IMR-90 (cell line): ENCODE measurements around the gene LGI1. TPM values are rescaled to one million over a fixed set of nuclear protein-coding genes. Genes with fewer than 3 reads are reported as not detected.

Experiments used
- ATAC-seq: fragments of 200-7000 bp; cut with Tn5 transposase; 2 replicates; pipeline ENCODE4 v1.9.1; 2020; ENCODE audit warnings: low read depth, mild to moderate bottlenecking, moderate library complexity
- BruUV-seq: library from RNA; stranded (reverse); fragments of 400-500 nt; replicated peaks from 2 replicates; lab custom pipeline; 2021; lab: Mats Ljungman, UMichigan
- CTCF ChIA-PET: fragments of 300-600 bp; formaldehyde crosslinking; extraction: SDS; loops from one replicate; lab custom pipeline; 2021; ENCODE audit warnings: antibody characterized with exemption; lab: Yijun Ruan, JAX
- POLR2A ChIA-PET: fragments of 300-600 bp; sonication (Branson Sonifier 250); formaldehyde crosslinking; loops from one replicate; lab custom pipeline; 2022; ENCODE audit warnings: antibody characterized with exemption; ENCODE audit not compliant: unreplicated experiment; lab: Charles Lee
- DNase-seq: peaks from one replicate; pipeline ENCODE4 v3.0.0; 2013
- H2AFZ ChIP-seq: replicated peaks from 2 replicates; pipeline ENCODE3; 2013; ENCODE audit warnings: low read length, mild to moderate bottlenecking; ENCODE audit not compliant: poor library complexity
- H2AK5ac ChIP-seq: 2 replicates; pipeline ENCODE4 v1.6.1; 2013; ENCODE audit warnings: low read depth, low read length, inconsistent platforms
- H2AK9ac ChIP-seq: replicated peaks from 2 replicates; pipeline ENCODE3; 2013; ENCODE audit warnings: mild to moderate bottlenecking, low read depth, low read length, moderate library complexity; ENCODE audit not compliant: poor library complexity
- H2BK120ac ChIP-seq: 2 replicates; pipeline ENCODE4 v1.6.1; 2013; ENCODE audit warnings: low read depth, low read length, inconsistent platforms
- H2BK15ac ChIP-seq: 3 replicates; pipeline ENCODE4 v1.6.1; 2013; ENCODE audit warnings: low read depth, low read length, inconsistent platforms
- H2BK20ac ChIP-seq: 2 replicates; pipeline ENCODE4 v1.6.1; 2013; ENCODE audit warnings: low read depth, mild to moderate bottlenecking, inconsistent platforms, low read length, moderate library complexity
- H2BK5ac ChIP-seq: 2 replicates; pipeline ENCODE4 v1.6.1; 2013; ENCODE audit warnings: mild to moderate bottlenecking, low read depth, low read length, inconsistent platforms; ENCODE audit not compliant: poor library complexity, severe bottlenecking
- H3K14ac ChIP-seq: replicated peaks from 2 replicates; pipeline ENCODE4 v1.6.1; 2013; ENCODE audit warnings: low read depth, low read length, inconsistent platforms
- H3K18ac ChIP-seq: 2 replicates; pipeline ENCODE4 v1.6.1; 2013; ENCODE audit warnings: low read depth, low read length, control low read depth
- H3K23ac ChIP-seq: 2 replicates; pipeline ENCODE4 v1.6.1; 2013; ENCODE audit warnings: low read depth, low read length, inconsistent platforms
- H3K27ac ChIP-seq: 2 replicates; pipeline ENCODE4 v1.5.1; 2013; ENCODE audit warnings: mild to moderate bottlenecking, control low read depth, low read length; ENCODE audit not compliant: insufficient read depth
- H3K27me3 ChIP-seq: 2 replicates; pipeline ENCODE4 v1.6.1; 2013; ENCODE audit warnings: low read length; ENCODE audit not compliant: control insufficient read depth, insufficient read depth
- H3K36me3 ChIP-seq: 2 replicates; pipeline ENCODE4 v1.6.1; 2013; ENCODE audit warnings: low read length, mixed read lengths; ENCODE audit not compliant: control insufficient read depth, insufficient read depth
- H3K4ac ChIP-seq: 2 replicates; pipeline ENCODE4 v1.6.1; 2013; ENCODE audit warnings: low read depth, low read length, inconsistent platforms
- H3K4me1 ChIP-seq: 2 replicates; pipeline ENCODE4 v1.6.1; 2013; ENCODE audit warnings: low read length, mixed read lengths; ENCODE audit not compliant: control insufficient read depth, insufficient read depth
- H3K4me2 ChIP-seq: 2 replicates; pipeline ENCODE4 v1.6.1; 2013; ENCODE audit warnings: low read depth, mild to moderate bottlenecking, control low read depth, low read length, moderate library complexity
- H3K4me3 ChIP-seq: 2 replicates; pipeline ENCODE4 v1.5.1; 2013; ENCODE audit warnings: low read depth, mild to moderate bottlenecking, control low read depth, low read length, moderate library complexity; ENCODE audit not compliant: insufficient read depth
- H3K56ac ChIP-seq: 2 replicates; pipeline ENCODE4 v1.6.1; 2013; ENCODE audit warnings: low read length, inconsistent platforms; ENCODE audit not compliant: insufficient read depth; ENCODE audit errors: extremely low read depth
- H3K79me1 ChIP-seq, 2 experiments: 2 replicates each; pipeline ENCODE4 v1.6.1; 2013; ENCODE audit warnings: low read length in 2 of 2, inconsistent platforms in 1 of 2, low read depth in 1 of 2
- H3K9ac ChIP-seq: 2 replicates; pipeline ENCODE4 v1.6.1; 2013; ENCODE audit warnings: low read depth, low read length, control low read depth
- H3K9me1 ChIP-seq: 2 replicates; pipeline ENCODE4 v1.6.1; 2013; ENCODE audit warnings: low read length, inconsistent platforms; ENCODE audit not compliant: insufficient read depth
- H3K9me3 ChIP-seq: 2 replicates; pipeline ENCODE4 v1.6.1; 2013; ENCODE audit warnings: low read length; ENCODE audit not compliant: control insufficient read depth, insufficient read depth
- H4K20me1 ChIP-seq: 2 replicates; pipeline ENCODE4 v1.6.1; 2013; ENCODE audit warnings: low read length, inconsistent platforms; ENCODE audit not compliant: insufficient read depth
- H4K5ac ChIP-seq: 2 replicates; pipeline ENCODE4 v1.6.1; 2013; ENCODE audit warnings: mild to moderate bottlenecking, low read depth, low read length, control low read depth
- H4K8ac ChIP-seq, 2 experiments: 2 replicates each; pipeline ENCODE4 v1.6.1; 2013; ENCODE audit warnings: low read depth in 2 of 2, low read length in 2 of 2, control low read depth in 1 of 2, inconsistent platforms in 1 of 2
- H4K91ac ChIP-seq: 2 replicates; pipeline ENCODE4 v1.6.1; 2013; ENCODE audit warnings: low read depth, low read length, inconsistent platforms; ENCODE audit not compliant: insufficient read depth
- CTCF ChIP-seq: conservative IDR thresholded peaks from 2 replicates; pipeline ENCODE4 v1.5.1; 2012; ENCODE audit warnings: mild to moderate bottlenecking, low read depth, low read length, improper control_type of control experiment
- FOS ChIP-seq: fragments of 150-350 bp; IDR thresholded peaks from 2 replicates; pipeline ENCODE4 v1.6.1; 2016; ENCODE audit warnings: low read depth, low read length
- MAFK ChIP-seq: IDR thresholded peaks from 2 replicates; pipeline ENCODE4 v1.6.1; 2012; ENCODE audit warnings: low read depth, low read length, improper control_type of control experiment
- MAZ ChIP-seq: IDR thresholded peaks from 2 replicates; pipeline ENCODE4 v1.6.1; 2012; ENCODE audit warnings: low read depth, mild to moderate bottlenecking, low read length, improper control_type of control experiment, moderate library complexity, borderline replicate concordance
- MXI1 ChIP-seq: IDR thresholded peaks from 2 replicates; pipeline ENCODE4 v1.6.1; 2012; ENCODE audit warnings: low read depth, mild to moderate bottlenecking, low read length, moderate library complexity, borderline replicate concordance
- POLR2A ChIP-seq: IDR thresholded peaks from 2 replicates; pipeline ENCODE4 v1.6.1; 2012; ENCODE audit warnings: mild to moderate bottlenecking, low read depth, low read length
- RAD21 ChIP-seq: IDR thresholded peaks from 2 replicates; pipeline ENCODE4 v1.6.1; 2012; ENCODE audit warnings: low read length, improper control_type of control experiment
- SMC3 ChIP-seq: fragments of 150-350 bp; IDR thresholded peaks from 2 replicates; pipeline ENCODE4 v1.6.1; 2016; ENCODE audit warnings: low read depth, mild to moderate bottlenecking, antibody characterized with exemption, low read length, moderate library complexity
- USF2 ChIP-seq: fragments of 150-350 bp; IDR thresholded peaks from 2 replicates; pipeline ENCODE4 v1.6.1; 2017; ENCODE audit warnings: mild to moderate bottlenecking, antibody characterized with exemption, low read length, low read depth
- WGBS, 2 experiments: methylation state at CpG; one replicate each; pipeline versions ENCODE4 v1.1.5 to v1.1.7; 2013; ENCODE audit warnings: missing lambda C conversion rate in 2 of 2; ENCODE audit not compliant: insufficient read length in 1 of 2; ENCODE audit errors: extremely low coverage in 2 of 2; 5-methylcytosine and 5-hydroxymethylcytosine counted together
- dilution Hi-C: fragments of 300-500 bp; cut with HindIII; formaldehyde crosslinking; loops from one replicate; pipeline ENCODE4 v1.14.3; 2018; ENCODE audit warnings: low sequenced_read_pairs; ENCODE audit not compliant: unreplicated experiment
- in situ Hi-C: fragments of 300-500 bp; cut with MboI; formaldehyde crosslinking; loops from 3 replicates; pipeline ENCODE4 v1.14.3; 2019; ENCODE audit warnings: low sequenced_read_pairs, inconsistent platforms, mixed read lengths
- intact Hi-C: fragments of 100-400 bp; cut with micrococcal nuclease; formaldehyde crosslinking; loops from 2 replicates; pipeline ENCODE4 v1.10.0; 2022
- polyA plus RNA-seq, 3 experiments: library from polyadenylated mRNA; depleted of rRNA; stranded (reverse); fragments of >200 nt; gene quantifications; 2 replicates each; pipeline ENCODE4 v1.2.3, GENCODE V29; 2012; ENCODE audit warnings: low replicate concordance in 1 of 3
- total RNA-seq: library from RNA; depleted of rRNA; stranded (reverse); fragments of >200 nt; gene quantifications from 2 replicates; pipeline ENCODE4 v1.2.3, GENCODE V29; 2012

LGI1 gene
- total and polyA plus RNA-seq, 2 of the 4 experiments (the other 2 are of a cell fraction), result not detected

- Histone ChIP-seq H3K4me2 (no peak overlapping the region), H3K9me3 (no peaks in the 10 kb centered on the region), H3K36me3 (no peaks in the 10 kb centered on the region), H3K23ac (no peak overlapping the region), H2AK5ac (no peak overlapping the region), H3K4me3 (no peak overlapping the region), H3K9me1 (no peaks in the 10 kb centered on the region), H2BK5ac (no peak overlapping the region), H3K4ac (no peak overlapping the region), H2AFZ (no peak overlapping the region), H3K14ac (no peak overlapping the region), H3K27me3 (peaks cover 3% of the 10 kb centered on the region), H2AK9ac (no peak overlapping the region), H2BK20ac (no peak overlapping the region), H4K5ac (no peak overlapping the region), H3K79me1 (no peaks in the 10 kb centered on the region), H3K18ac (no peak overlapping the region), H3K4me1 (no peaks in the 10 kb centered on the region), H4K91ac (no peak overlapping the region), H2BK15ac (no peak overlapping the region), H4K8ac (no peak overlapping the region), H4K20me1 (no peaks in the 10 kb centered on the region), H2BK120ac (no peak overlapping the region), H3K56ac (no peak overlapping the region), H3K27ac (no peak overlapping the region), H3K9ac (no peak overlapping the region)
- ATAC-seq (no peak), DNase-seq (no peak)
- WGBS, 2 experiments, result no CpG with 5 or more reads among the region's 2 CpGs
- dilution Hi-C loops, result no loop called here
- TF ChIP-seq SMC3, result no peak
- no peak for TF ChIP-seq MAFK
- no peak for TF ChIP-seq RAD21
- TF ChIP-seq POLR2A, result no peak
- no peak for TF ChIP-seq MAZ
- no peak for TF ChIP-seq USF2
- TF ChIP-seq MXI1, result no peak
- TF ChIP-seq FOS, result no peak
- TF ChIP-seq CTCF, result no peak
- POLR2A ChIA-PET, result no interaction called here
- in situ Hi-C loops, result no loop called here
- intact Hi-C loops, result no loop called here
- CTCF ChIA-PET, result no interaction called here
- BruUV-seq, result no TSS peak
Measured at GRCh38 chr10:93807371-93807770, 49.6 kb downstream of the LGI1 start.
